ENCODE data around the gene SF3A2. TPM values are rescaled to one million over a fixed set of nuclear protein-coding genes. Genes with fewer than 3 reads are reported as not detected.
"Not testable (repeated sequence)": the region's sequence is repeated elsewhere in the genome, so short reads cannot be mapped to it uniquely, and the experiment has no call there.

SF3A2 gene
- total and polyA plus RNA-seq, 3 donors from 2014 or later = 102 to 122 (median 117) TPM

- no peak for DNase-seq
- H3K4me1 ChIP-seq = no peaks in the 10 kb centered on the region
- H3K4me3 ChIP-seq = no peak overlapping the region
- no peak overlapping the region for H3K27ac ChIP-seq
- no peaks in the 10 kb centered on the region for H3K9me3 ChIP-seq
- intact Hi-C loops (cut with DNase I; ENCODE audit: low total_unique reads) = no loop called here
- TF ChIP-seq POLR2A (IDR thresholded peaks at IDR 0.05) = no peak
- TF ChIP-seq, protein P1, sequence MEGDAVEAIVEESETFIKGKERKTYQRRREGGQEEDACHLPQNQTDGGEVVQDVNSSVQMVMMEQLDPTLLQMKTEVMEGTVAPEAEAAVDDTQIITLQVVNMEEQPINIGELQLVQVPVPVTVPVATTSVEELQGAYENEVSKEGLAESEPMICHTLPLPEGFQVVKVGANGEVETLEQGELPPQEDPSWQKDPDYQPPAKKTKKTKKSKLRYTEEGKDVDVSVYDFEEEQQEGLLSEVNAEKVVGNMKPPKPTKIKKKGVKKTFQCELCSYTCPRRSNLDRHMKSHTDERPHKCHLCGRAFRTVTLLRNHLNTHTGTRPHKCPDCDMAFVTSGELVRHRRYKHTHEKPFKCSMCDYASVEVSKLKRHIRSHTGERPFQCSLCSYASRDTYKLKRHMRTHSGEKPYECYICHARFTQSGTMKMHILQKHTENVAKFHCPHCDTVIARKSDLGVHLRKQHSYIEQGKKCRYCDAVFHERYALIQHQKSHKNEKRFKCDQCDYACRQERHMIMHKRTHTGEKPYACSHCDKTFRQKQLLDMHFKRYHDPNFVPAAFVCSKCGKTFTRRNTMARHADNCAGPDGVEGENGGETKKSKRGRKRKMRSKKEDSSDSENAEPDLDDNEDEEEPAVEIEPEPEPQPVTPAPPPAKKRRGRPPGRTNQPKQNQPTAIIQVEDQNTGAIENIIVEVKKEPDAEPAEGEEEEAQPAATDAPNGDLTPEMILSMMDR (IDR thresholded peaks at IDR 0.05) = no peak
- no peaks in the 10 kb centered on the region for H3K36me3 ChIP-seq (ENCODE audit: low read depth, missing control alignments)
- WGBS, 2 donors = 79% methylated on average over 14 of the region's 18 CpGs; no CpG with 5 or more reads in 1 of the 2 donors
- no peaks in the 10 kb centered on the region for H3K27me3 ChIP-seq
Observed at GRCh38 chr19:2199215-2199614, 37.4 kb upstream of the SF3A2 start.

GRCh38 chr19:2199861-2200623 lies 36.6 kb upstream of the SF3A2 start:
- no peak overlapping the region for H3K4me3 ChIP-seq
- no peaks in the 10 kb centered on the region for H3K27me3 ChIP-seq
- H3K36me3 ChIP-seq (ENCODE audit: low read depth, missing control alignments) = no peaks in the 10 kb centered on the region
- TF ChIP-seq, protein P1 (IDR thresholded peaks at IDR 0.05) = no peak
- TF ChIP-seq POLR2A (IDR thresholded peaks at IDR 0.05) = no peak
- intact Hi-C loops (cut with DNase I; ENCODE audit: low total_unique reads) = no loop called here
- 92 to 96% methylated on average over 9 to 27 of the region's 37 CpGs for WGBS, 2 donors
- no peak overlapping the region for H3K27ac ChIP-seq
- no peak for DNase-seq
- H3K9me3 ChIP-seq = no peaks in the 10 kb centered on the region
- H3K4me1 ChIP-seq = no peaks in the 10 kb centered on the region

DNA sequence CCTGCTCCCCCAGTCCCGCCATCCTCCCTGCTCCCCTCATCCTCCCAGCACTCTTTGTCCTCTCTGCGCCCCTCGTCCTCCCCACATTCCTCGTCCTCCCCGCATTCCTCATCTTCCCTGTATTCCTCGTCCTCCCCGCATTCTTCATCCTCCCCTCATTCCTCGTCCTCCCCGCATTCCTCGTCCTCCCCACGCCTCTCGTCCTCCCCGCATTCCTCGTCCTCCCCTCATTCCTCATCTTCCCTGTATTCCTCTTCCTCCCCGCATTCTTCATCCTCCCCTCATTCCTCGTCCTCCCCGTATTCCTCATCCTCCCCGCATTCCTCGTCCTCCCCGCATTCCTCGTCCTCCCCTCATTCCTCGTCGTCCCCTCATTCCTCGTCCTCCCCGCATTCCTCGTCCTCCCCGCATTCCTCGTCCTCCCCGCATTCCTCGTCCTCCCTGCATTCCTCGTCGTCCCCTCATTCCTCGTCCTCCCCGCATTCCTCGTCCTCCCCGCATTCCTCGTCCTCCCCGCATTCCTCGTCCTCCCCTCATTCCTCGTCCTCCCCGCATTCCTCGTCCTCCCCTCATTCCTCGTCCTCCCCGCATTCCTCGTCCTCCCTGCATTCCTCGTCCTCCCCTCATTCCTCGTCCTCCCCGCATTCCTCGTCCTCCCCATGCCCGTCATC lies 35.9 kb upstream of the SF3A2 start:
- H3K27me3 ChIP-seq; H3K4me1 ChIP-seq; H3K4me3 ChIP-seq; DNase-seq; H3K27ac ChIP-seq; H3K36me3 ChIP-seq (ENCODE audit: low read depth, missing control alignments); H3K9me3 ChIP-seq; intact Hi-C loops (cut with DNase I; ENCODE audit: low total_unique reads): not testable (repeated sequence)
- 93 to 94% methylated on average over 50 of the region's 50 CpGs for WGBS, 2 donors

GRCh38 chr19:2201473-2202148 lies 35.0 kb upstream of the SF3A2 start:
- Histone ChIP-seq H3K9me3 (no peaks in the 10 kb centered on the region), H3K4me3 (no peak overlapping the region), H3K36me3 (ENCODE audit: low read depth, missing control alignments) (no peaks in the 10 kb centered on the region), H3K27me3 (no peaks in the 10 kb centered on the region), H3K27ac (no peak overlapping the region), H3K4me1 (no peaks in the 10 kb centered on the region)
- TF ChIP-seq, protein P1 (IDR thresholded peaks at IDR 0.05) = no peak
- no peak for TF ChIP-seq POLR2A (IDR thresholded peaks at IDR 0.05)
- DNase-seq = no peak
- 95 to 97% methylated on average over 20 to 21 of the region's 21 CpGs for WGBS, 2 donors
- intact Hi-C loops (cut with DNase I; ENCODE audit: low total_unique reads) = no loop called here

DNA sequence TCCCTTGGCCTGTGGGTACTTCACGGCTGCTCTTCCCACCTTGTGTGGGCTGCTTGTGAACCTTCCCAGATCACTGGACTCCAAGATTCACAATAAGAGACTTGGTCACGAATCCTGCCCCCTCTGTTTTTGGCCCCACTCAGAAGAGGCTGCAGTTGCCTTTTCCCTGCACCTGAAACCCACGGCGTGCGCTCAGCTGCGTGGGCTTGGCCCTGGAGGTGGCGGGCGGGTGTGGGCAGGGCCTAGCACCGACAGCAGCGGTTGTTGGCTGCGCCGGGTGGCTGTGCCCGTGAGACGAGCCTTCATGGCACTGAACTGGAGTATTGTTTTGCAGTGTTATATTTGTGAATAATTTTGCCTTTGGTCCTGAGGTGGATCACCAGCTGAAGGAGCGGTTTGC lies 34.3 kb upstream of the SF3A2 start:
- Histone ChIP-seq H3K27me3 (no peaks in the 10 kb centered on the region), H3K9me3 (no peaks in the 10 kb centered on the region), H3K36me3 (ENCODE audit: low read depth, missing control alignments) (no peaks in the 10 kb centered on the region), H3K27ac (no peak overlapping the region), H3K4me1 (no peaks in the 10 kb centered on the region), H3K4me3 (no peak overlapping the region)
- no peak for DNase-seq
- WGBS, 2 donors = 83 to 91% methylated on average over 15 of the region's 15 CpGs
- intact Hi-C loops (cut with DNase I; ENCODE audit: low total_unique reads) = no loop called here
- TF ChIP-seq, protein P1 (IDR thresholded peaks at IDR 0.05) = no peak
- no peak for TF ChIP-seq POLR2A (IDR thresholded peaks at IDR 0.05)
